HG03378 (cell line): ENCODE results near the gene GIN1.
"Not testable (repeated sequence)": the region's sequence is repeated elsewhere in the genome, so short reads cannot be mapped to it uniquely, and the experiment has no call there.

ENCODE experiments used
- ATAC-seq: cut with Tn5 transposase; IDR thresholded peaks from one replicate; pipeline ENCODE4 v1.9.1; 2021; ENCODE audit warnings: mild to moderate bottlenecking, moderate library complexity; ENCODE audit not compliant: unreplicated experiment

The GIN1 gene, protein sequence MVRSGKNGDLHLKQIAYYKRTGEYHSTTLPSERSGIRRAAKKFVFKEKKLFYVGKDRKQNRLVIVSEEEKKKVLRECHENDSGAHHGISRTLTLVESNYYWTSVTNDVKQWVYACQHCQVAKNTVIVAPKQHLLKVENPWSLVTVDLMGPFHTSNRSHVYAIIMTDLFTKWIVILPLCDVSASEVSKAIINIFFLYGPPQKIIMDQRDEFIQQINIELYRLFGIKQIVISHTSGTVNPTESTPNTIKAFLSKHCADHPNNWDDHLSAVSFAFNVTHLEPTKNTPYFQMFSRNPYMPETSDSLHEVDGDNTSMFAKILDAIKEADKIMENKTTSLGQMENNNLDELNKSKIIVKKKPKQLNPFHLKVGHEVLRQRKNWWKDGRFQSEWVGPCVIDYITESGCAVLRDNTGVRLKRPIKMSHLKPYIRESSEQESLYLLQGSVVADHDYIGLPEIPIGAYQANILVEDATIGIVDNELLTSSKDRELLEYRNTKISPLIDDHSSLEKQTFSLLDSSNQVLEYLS

GRCh38 chr5:103119765-103120606 lies at the start of gene GIN1, which contains the start of gene PPIP5K2:
TSS of gene GIN1 (minus strand) at chr5:103120138. CDS start at chr5:103108707, 11,431 bp downstream.
TSS of gene PPIP5K2 (plus strand) at chr5:103120301. CDS start at chr5:103129590, 9,289 bp downstream.
- ATAC-seq: peak; percentile 94

GRCh38 chr5:103166706-103167105 lies 46.8 kb upstream of the GIN1 start:
- no peak for ATAC-seq

GRCh38 chr5:103151156-103151555 lies 31.2 kb upstream of the GIN1 start:
- ATAC-seq: no peak

DNA sequence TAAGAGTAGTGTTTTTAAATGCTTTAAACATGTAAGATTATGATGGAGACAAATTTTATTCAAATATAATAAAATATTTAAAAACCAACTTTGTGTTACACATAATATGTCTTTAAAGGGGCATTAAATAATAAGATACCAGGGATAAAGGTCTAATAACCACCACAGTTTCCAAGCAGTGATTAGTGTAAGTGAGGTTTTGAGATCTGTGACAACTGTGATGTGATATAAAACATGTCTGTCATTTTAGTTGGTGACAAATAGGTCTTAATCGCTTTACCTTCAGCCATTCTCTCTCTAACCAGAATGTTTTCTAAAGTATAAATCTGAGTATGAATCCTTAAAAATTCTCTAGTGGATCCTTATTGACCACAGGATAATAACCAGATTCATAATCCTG lies 28.3 kb upstream of the GIN1 start:
- no peak for ATAC-seq

DNA sequence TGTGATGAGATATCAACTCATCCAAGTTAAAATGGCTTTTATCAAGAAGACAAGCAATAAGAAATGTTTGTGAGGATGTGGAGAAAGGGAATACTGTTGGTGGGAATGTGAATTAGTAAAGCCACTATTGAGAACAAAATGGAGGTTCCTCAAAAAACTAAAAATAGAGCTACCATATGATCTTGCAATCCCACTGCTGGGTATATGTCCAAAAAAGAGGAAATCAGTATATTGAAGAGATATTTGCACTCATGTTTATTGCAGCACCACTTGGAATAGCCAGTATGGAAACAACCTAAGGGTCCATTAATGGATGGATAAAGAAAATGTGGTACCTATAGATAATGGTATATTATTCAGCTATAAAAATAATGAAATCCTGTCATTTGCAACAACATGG lies 25.3 kb upstream of the GIN1 start:
- ATAC-seq: no peak

DNA sequence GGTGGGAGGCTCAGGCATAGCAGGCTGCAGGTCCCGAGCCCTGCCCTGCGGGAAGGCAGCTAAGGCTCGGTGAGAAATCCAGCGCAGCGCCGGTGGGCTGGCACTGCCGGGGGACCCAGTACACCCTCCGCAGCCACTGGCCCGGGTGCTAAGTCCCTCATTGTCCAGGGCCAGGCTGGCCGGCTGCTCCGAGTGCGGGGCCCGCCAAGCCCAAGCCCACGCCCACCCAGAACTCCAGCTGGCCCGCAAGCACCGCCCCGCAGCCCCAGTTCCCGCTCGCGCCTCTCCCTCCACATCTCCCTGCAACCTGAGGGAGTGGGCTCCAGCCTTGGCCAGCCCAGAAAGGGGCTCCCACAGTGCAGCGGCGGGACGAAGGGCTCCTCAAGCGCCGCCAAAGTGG lies 22.2 kb upstream of the GIN1 start:
- ATAC-seq: not testable (repeated sequence)

GRCh38 chr5:103139264-103139865 lies 19.4 kb upstream of the GIN1 start:
- peak; percentile 98 for ATAC-seq

- ATAC-seq: no peak
Measured at GRCh38 chr5:103138202-103138690, 18.3 kb upstream of the GIN1 start.

DNA sequence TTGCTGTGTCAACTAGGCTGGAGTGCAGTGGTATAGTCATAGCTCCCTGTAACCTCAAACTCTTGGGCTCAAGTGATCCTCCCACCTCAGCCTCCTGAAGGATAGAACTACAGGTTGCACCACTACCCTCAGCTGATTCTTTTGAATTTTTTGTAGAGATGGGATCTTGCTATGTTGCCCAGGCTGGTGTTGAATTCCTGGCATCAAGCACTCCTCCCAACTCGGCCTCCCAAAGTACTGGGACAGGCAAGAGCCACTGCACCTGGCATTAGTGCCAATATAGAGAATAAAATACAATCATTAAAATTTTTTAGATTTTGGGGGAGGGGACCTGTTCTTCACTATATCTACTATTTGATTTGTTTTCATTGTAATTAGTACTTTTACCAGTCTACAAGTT lies 15.5 kb upstream of the GIN1 start:
- ATAC-seq: no peak

GRCh38 chr5:103133231-103133630 lies 13.3 kb upstream of the GIN1 start:
- no peak for ATAC-seq

DNA sequence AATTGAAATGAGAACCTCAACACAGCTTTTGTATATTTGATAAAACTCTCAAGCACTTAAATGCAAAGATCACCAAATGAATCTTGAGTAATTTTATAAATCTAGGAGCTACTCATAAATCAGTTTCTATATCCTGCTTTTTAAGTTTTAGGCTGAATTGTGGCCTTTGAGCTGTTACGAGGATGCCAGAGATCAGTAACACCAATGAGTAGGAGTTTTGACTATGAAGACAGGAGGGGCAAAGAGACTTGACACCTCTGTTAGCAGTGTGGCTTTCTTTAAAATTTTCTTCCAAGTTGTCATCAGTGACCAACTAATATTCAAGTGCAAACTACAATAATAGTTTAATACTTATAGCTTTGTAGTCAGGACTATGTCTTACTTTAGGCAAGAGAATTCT lies 12.7 kb upstream of the GIN1 start:
- no peak for ATAC-seq

DNA sequence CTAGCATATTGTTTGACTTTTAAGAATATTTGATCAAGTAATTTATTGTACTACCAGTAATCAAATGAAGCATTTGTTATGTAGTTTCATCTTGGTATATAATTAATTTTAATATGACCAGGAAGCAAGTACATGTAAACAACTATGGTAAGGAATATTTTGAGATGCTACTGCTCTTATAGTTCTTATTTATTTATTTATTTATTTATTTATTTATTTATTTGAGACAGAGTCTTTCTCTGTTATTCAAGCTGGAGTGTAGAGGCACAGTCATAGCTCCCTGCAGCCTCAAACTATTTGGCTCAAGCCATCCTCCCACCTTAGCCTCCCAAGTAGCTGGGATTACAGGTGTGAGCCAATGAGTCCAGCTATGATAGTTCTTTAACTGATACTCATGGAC lies 8.3 kb upstream of the GIN1 start:
- ATAC-seq: no peak

- ATAC-seq: no peak
Measured at GRCh38 chr5:103127292-103127817, 7.4 kb upstream of the GIN1 start.

- ATAC-seq: no peak
Measured at GRCh38 chr5:103126557-103126956, 6.6 kb upstream of the GIN1 start.

DNA sequence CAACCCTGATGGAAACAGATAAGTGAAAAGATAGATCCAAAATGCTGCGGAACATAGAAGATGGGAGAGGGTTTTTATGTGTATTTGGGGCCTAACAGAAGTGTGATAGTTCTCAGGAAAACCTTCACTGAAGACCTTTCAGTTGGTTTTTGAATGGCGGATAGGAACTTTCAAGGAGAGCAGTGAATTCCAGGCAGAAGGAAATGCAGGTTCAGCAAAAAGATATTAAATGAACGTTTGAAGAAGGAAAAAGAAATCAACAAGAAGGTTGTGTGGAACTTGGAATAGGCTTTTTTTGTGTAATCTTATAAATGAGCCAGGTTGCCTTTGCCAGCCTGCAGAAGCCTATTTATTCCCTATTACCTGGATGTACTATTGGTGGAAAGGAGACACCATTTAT lies 2.3 kb upstream of the GIN1 start:
- no peak for ATAC-seq

DNA sequence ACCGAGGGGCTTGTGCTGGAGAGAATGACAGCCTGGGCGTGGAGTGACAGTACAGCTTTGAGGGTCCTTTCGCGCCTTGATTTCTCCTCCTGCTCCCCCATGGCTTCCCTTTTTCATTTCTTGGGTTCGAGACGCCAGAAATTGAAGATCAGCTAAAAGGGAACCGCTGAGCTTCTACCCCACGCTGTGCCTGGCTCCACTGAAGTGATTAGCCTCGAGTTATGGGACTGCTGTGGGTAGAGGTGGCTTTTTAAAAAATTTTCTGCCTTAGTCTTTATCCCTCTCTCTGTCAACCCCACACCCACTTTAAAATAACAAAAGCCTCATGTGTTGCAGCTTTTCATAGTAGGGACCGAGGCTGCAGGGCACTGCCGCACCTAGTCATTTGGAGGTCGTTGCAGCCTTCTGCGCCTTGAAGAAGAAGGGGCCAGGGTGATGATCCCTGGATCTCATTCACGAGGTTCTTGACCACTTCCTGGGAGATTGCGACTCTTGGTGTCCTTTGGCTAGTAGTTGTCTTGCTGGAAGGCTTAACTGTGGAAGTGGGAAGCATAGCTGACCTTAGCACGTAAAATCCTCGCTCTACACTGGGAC lies 766 bp upstream of the GIN1 start:
- no peak for ATAC-seq

DNA sequence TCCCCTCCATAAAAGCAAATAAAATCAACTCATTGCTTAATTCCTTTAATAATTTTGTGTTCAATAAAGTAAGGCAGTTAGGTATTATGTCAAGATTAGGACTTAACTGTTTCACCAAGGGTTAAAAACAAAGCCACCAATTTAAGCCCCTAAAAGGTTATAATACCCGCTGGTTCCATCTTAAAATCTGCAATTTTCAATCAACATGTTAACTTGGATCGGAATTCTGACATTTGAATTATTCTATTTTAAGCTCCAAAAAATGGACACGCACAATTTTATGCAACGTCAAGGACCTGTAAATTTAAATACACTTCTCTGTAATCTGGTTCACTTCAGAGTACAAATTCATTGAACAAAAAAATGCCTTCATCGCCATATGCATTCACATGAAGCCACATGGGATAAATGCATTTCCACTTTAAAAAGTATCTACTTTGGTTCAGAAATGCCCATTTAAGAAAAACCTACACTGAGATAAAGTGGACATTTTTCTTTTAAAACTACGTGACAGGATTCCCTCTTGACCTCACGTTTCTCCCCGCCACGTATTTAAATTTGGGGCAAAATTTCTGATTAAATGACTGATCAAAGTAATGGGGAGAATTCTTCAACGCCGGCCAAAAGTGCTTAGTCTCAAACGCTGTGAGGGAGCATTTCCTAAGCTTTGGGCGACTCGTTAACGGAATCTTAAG lies 721 bp downstream of the GIN1 start:
- ATAC-seq: no peak

- ATAC-seq: no peak
Measured at GRCh38 chr5:103117471-103117991, 2.4 kb downstream of the GIN1 start.

DNA sequence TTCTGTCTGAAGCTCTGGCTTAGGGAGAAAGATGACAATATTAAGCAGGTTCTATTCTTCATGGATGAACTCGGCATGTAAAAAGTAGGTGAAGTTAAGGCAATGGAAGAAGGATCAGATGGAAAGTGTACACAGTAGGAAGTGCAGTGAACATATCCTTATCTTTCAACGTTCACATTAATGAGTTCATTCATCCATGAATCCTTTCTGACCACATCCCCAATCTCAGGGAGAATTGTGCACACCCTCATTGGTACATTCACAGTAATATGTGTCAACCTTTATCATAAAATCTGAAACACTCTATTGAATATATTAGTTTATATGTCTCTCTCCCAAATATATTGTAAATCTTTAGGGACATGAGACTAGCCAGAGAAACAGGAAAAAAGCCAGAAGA lies 5.5 kb downstream of the GIN1 start:
- ATAC-seq: no peak

- no peak for ATAC-seq
Measured at GRCh38 chr5:103112910-103113309, 7.0 kb downstream of the GIN1 start.
